ENCODE results near the gene TRIM38.

- no peak for TF ChIP-seq CTCF (conservative IDR thresholded peaks at IDR 0.05; ENCODE audit: low read length)
- TF ChIP-seq EZH2phosphoT487 (IDR thresholded peaks at IDR 0.05; ENCODE audit: borderline replicate concordance): no peak
These were observed 65.0 kb downstream of the TRIM38 start for GRCh38 chr6:26027491-26028211.

Data from Loucy (cell line).